T-helper 2 cell treated with Interferon-gamma antibody and Interleukin-4, amounts not matched to agents 5 μg/mL and 100 μg/mL, for 36 hours (primary cell): Measurements from ENCODE around the gene TTI1.

ENCODE experiments used
- DNase-seq: peaks from one replicate; pipeline ENCODE4 v3.0.0; 2021; ENCODE audit warnings: low spot score
- H3K27ac Mint-ChIP-seq: one replicate; pipeline ENCODE4 v1.8.0; 2021; ENCODE audit warnings: mild to moderate bottlenecking, mixed read lengths
- H3K27me3 Mint-ChIP-seq: one replicate; pipeline ENCODE4 v1.8.0; 2021; ENCODE audit warnings: low read depth, mixed read lengths
- H3K36me3 Mint-ChIP-seq: one replicate; pipeline ENCODE4 v1.8.0; 2021; ENCODE audit warnings: low read depth, mixed read lengths
- H3K4me1 Mint-ChIP-seq: one replicate; pipeline ENCODE4 v1.8.0; 2021; ENCODE audit warnings: low read depth, mixed read lengths
- H3K4me3 Mint-ChIP-seq: one replicate; pipeline ENCODE4 v1.8.0; 2022; ENCODE audit warnings: mild to moderate bottlenecking, moderate library complexity, mixed read lengths
- H3K9me3 Mint-ChIP-seq: one replicate; pipeline ENCODE4 v1.8.0; 2021; ENCODE audit warnings: mixed read lengths

TTI1 gene

GRCh38 chr20:38063911-38064530, 30.8 kb upstream of the TTI1 start:
- Mint-ChIP-seq H3K9me3 (no peaks in the 10 kb centered on the region), H3K27me3 (no peaks in the 10 kb centered on the region), H3K36me3 (peaks cover 45% of the 10 kb centered on the region), H3K27ac (no peak overlapping the region), H3K4me1 (peaks cover 2% of the 10 kb centered on the region), H3K4me3 (no peak overlapping the region)
- no peak for DNase-seq

GRCh38 chr20:38062890-38063289, 29.6 kb upstream of the TTI1 start:
- no peaks in the 10 kb centered on the region for H3K27me3 Mint-ChIP-seq
- H3K4me3 Mint-ChIP-seq, result no peak overlapping the region

GRCh38 chr20:38061109-38061508, 27.9 kb upstream of the TTI1 start:
- Mint-ChIP-seq H3K9me3 (no peaks in the 10 kb centered on the region), H3K4me1 (peaks cover 10% of the 10 kb centered on the region), H3K36me3 (peaks cover 34% of the 10 kb centered on the region), H3K27me3 (no peaks in the 10 kb centered on the region), H3K27ac (no peak overlapping the region), H3K4me3 (no peak overlapping the region)
- DNase-seq, result no peak

More at GRCh38 chr20:38062890-38063289, 29.6 kb upstream of the TTI1 start:
- H3K4me1 Mint-ChIP-seq, result peaks cover 2% of the 10 kb centered on the region
- DNase-seq, result no peak
- H3K36me3 Mint-ChIP-seq, result peaks cover 40% of the 10 kb centered on the region
- H3K9me3 Mint-ChIP-seq, result no peaks in the 10 kb centered on the region
- H3K27ac Mint-ChIP-seq, result no peak overlapping the region

GRCh38 chr20:38060536-38060935, 27.3 kb upstream of the TTI1 start:
- no peak for DNase-seq
- H3K9me3 Mint-ChIP-seq, result no peaks in the 10 kb centered on the region
- no peak overlapping the region for H3K27ac Mint-ChIP-seq
- H3K4me3 Mint-ChIP-seq, result no peak overlapping the region
- H3K36me3 Mint-ChIP-seq, result peaks cover 31% of the 10 kb centered on the region
- H3K4me1 Mint-ChIP-seq, result peaks cover 10% of the 10 kb centered on the region
- no peaks in the 10 kb centered on the region for H3K27me3 Mint-ChIP-seq

- Mint-ChIP-seq H3K36me3 (peaks cover 32% of the 10 kb centered on the region), H3K4me3 (no peak overlapping the region), H3K9me3 (no peaks in the 10 kb centered on the region), H3K27ac (no peak overlapping the region), H3K27me3 (no peaks in the 10 kb centered on the region), H3K4me1 (peaks cover 14% of the 10 kb centered on the region)
- no peak for DNase-seq
Measured at GRCh38 chr20:38059832-38060231, 26.6 kb upstream of the TTI1 start.

GRCh38 chr20:38057351-38057972, 24.2 kb upstream of the TTI1 start:
- peak; percentile 58 for DNase-seq
- H3K36me3 Mint-ChIP-seq, result peaks cover 27% of the 10 kb centered on the region
- no peaks in the 10 kb centered on the region for H3K27me3 Mint-ChIP-seq
- no peak overlapping the region for H3K4me3 Mint-ChIP-seq
- H3K27ac Mint-ChIP-seq, result peak overlapping the region; percentile 64
- no peaks in the 10 kb centered on the region for H3K9me3 Mint-ChIP-seq
- H3K4me1 Mint-ChIP-seq, result peaks cover 23% of the 10 kb centered on the region

- H3K36me3 Mint-ChIP-seq, result peaks cover 30% of the 10 kb centered on the region
Measured at GRCh38 chr20:38055848-38056247, 22.6 kb upstream of the TTI1 start.

GRCh38 chr20:38055294-38055693, 22.0 kb upstream of the TTI1 start:
- H3K27ac Mint-ChIP-seq, result no peak overlapping the region
- H3K4me3 Mint-ChIP-seq, result no peak overlapping the region
- H3K4me1 Mint-ChIP-seq, result peaks cover 23% of the 10 kb centered on the region
- DNase-seq, result no peak
- H3K36me3 Mint-ChIP-seq, result peaks cover 28% of the 10 kb centered on the region
- H3K27me3 Mint-ChIP-seq, result no peaks in the 10 kb centered on the region
- H3K9me3 Mint-ChIP-seq, result no peaks in the 10 kb centered on the region

More at GRCh38 chr20:38055848-38056247, 22.6 kb upstream of the TTI1 start:
- Mint-ChIP-seq H3K4me3 (no peak overlapping the region), H3K27me3 (no peaks in the 10 kb centered on the region), H3K4me1 (peaks cover 23% of the 10 kb centered on the region), H3K9me3 (no peaks in the 10 kb centered on the region), H3K27ac (no peak overlapping the region)
- DNase-seq, result no peak

- H3K4me1 Mint-ChIP-seq, result peaks cover 29% of the 10 kb centered on the region
- H3K36me3 Mint-ChIP-seq, result peaks cover 28% of the 10 kb centered on the region
- no peaks in the 10 kb centered on the region for H3K27me3 Mint-ChIP-seq
- no peak for DNase-seq
- H3K9me3 Mint-ChIP-seq, result no peaks in the 10 kb centered on the region
- H3K27ac Mint-ChIP-seq, result no peak overlapping the region
- no peak overlapping the region for H3K4me3 Mint-ChIP-seq
Measured at GRCh38 chr20:38054647-38055046, 21.4 kb upstream of the TTI1 start.

- no peaks in the 10 kb centered on the region for H3K27me3 Mint-ChIP-seq
- H3K4me1 Mint-ChIP-seq, result peaks cover 31% of the 10 kb centered on the region
- no peak overlapping the region for H3K27ac Mint-ChIP-seq
- no peak for DNase-seq
- H3K4me3 Mint-ChIP-seq, result no peak overlapping the region
- peaks cover 25% of the 10 kb centered on the region for H3K36me3 Mint-ChIP-seq
- no peaks in the 10 kb centered on the region for H3K9me3 Mint-ChIP-seq
Measured at GRCh38 chr20:38052870-38053269, 19.6 kb upstream of the TTI1 start.

- no peak for DNase-seq
- peaks cover 26% of the 10 kb centered on the region for H3K4me1 Mint-ChIP-seq
- no peak overlapping the region for H3K27ac Mint-ChIP-seq
- H3K27me3 Mint-ChIP-seq, result no peaks in the 10 kb centered on the region
- H3K9me3 Mint-ChIP-seq, result no peaks in the 10 kb centered on the region
- H3K4me3 Mint-ChIP-seq, result no peak overlapping the region
- H3K36me3 Mint-ChIP-seq, result peaks cover 29% of the 10 kb centered on the region
Measured at GRCh38 chr20:38050686-38051085, 17.4 kb upstream of the TTI1 start.

- no peak for DNase-seq
- Mint-ChIP-seq H3K4me1 (peaks cover 22% of the 10 kb centered on the region), H3K36me3 (peaks cover 29% of the 10 kb centered on the region), H3K4me3 (no peak overlapping the region), H3K27ac (no peak overlapping the region), H3K27me3 (no peaks in the 10 kb centered on the region), H3K9me3 (no peaks in the 10 kb centered on the region)
Measured at GRCh38 chr20:38049800-38050199, 16.5 kb upstream of the TTI1 start.

GRCh38 chr20:38046572-38046971, 13.3 kb upstream of the TTI1 start:
- Mint-ChIP-seq H3K4me1 (peaks cover 13% of the 10 kb centered on the region), H3K27ac (no peak overlapping the region), H3K9me3 (no peaks in the 10 kb centered on the region), H3K4me3 (no peak overlapping the region), H3K36me3 (peaks cover 41% of the 10 kb centered on the region), H3K27me3 (no peaks in the 10 kb centered on the region)
- no peak for DNase-seq

GRCh38 chr20:38044685-38045084, 11.4 kb upstream of the TTI1 start:
- Mint-ChIP-seq H3K9me3 (no peaks in the 10 kb centered on the region), H3K36me3 (peaks cover 48% of the 10 kb centered on the region), H3K4me3 (no peak overlapping the region), H3K4me1 (peaks cover 7% of the 10 kb centered on the region), H3K27ac (no peak overlapping the region), H3K27me3 (no peaks in the 10 kb centered on the region)
- no peak for DNase-seq
